ENCODE measurements around the gene MYOZ3. TPM values are rescaled to one million over a fixed set of nuclear protein-coding genes. Genes with fewer than 3 reads are reported as not detected.

Gene MYOZ3
- total RNA-seq, 1 experiment from 2014 or later: 0.10 TPM

DNA sequence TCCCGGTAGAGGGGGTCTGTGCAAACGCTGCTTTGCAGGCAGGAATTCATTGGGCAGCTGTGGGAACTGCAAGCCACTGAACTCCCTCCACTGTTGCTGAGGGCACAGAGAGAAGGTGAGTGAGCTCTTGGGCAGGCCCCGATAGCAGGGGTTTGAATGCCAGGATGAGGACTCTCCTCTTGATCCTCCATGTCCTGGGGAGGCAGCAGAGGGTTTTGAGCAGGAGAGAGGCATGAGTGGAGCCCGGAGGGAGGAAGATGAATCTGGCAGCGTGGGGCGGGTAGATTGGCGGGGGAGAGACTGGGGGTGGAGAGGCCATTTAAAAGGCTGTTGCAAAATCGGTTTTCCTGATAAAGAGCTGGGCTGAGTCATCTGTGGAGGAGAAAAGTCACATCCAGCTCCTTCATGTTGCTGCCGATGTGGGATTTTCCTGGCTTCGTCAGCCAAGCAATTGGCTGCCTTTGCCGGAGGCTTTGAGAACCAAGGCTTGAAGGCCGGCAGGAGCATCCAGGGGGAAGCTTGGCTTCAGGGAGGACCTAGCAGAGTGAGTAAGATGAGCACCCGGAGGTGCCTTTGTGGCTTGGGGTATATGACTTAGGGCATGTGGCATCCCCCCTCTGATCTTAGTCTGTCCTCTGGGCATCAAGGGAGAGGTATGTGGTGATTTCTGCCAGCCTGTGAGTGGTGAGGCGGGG, 20.6 kb upstream of the MYOZ3 start, which contains the start of gene SYNPO:
Gene SYNPO (plus strand): TSS at position 350 of the 695 bp plus-strand sequence. CDS start 7,616 bp downstream, outside the sequence.
- Histone ChIP-seq H3K4me2 (ENCODE audit: low read length) (peak within 1 kb of the TSS; percentile 67), H3K9me3 (ENCODE audit: control insufficient read depth in 1 of 2, insufficient read depth in 1 of 2, low read depth in 1 of 2, low read length in 2 of 2) (no peaks in the 10 kb centered on the region), H3K79me2 (ENCODE audit: insufficient read depth, low read length) (no peaks in the 10 kb centered on the region), H3K9ac (ENCODE audit: low read length) (no peak within 1 kb of the TSS), H3K4me3 (replicated peaks in 1 of 2; ENCODE audit: low read depth in 1 of 2, low read length in 2 of 2) (no peak within 1 kb of the TSS), H2AFZ (ENCODE audit: low read depth, low read length, poor library complexity, severe bottlenecking) (no peak within 1 kb of the TSS), H3K27ac (ENCODE audit: low read depth, low read length) (no peak within 1 kb of the TSS), H3K36me3 (ENCODE audit: control insufficient read depth in 1 of 2, insufficient read depth in 2 of 2, low read length in 2 of 2) (no peaks in the 10 kb centered on the region), H3K4me1 (ENCODE audit: control insufficient read depth in 1 of 2, insufficient read depth in 2 of 2, low read length in 2 of 2) (peaks cover 77 to 97% of the 10 kb centered on the region in 2 experiments), H3K27me3 (ENCODE audit: insufficient read depth, low read length) (no peaks in the 10 kb centered on the region), H4K20me1 (ENCODE audit: insufficient read depth) (no peaks in the 10 kb centered on the region), H3K9me2 (ENCODE audit: insufficient read depth) (no peaks in the 10 kb centered on the region)
- no peak for DNase-seq (ENCODE audit: low read depth, low spot score)
- TF ChIP-seq, protein P1, sequence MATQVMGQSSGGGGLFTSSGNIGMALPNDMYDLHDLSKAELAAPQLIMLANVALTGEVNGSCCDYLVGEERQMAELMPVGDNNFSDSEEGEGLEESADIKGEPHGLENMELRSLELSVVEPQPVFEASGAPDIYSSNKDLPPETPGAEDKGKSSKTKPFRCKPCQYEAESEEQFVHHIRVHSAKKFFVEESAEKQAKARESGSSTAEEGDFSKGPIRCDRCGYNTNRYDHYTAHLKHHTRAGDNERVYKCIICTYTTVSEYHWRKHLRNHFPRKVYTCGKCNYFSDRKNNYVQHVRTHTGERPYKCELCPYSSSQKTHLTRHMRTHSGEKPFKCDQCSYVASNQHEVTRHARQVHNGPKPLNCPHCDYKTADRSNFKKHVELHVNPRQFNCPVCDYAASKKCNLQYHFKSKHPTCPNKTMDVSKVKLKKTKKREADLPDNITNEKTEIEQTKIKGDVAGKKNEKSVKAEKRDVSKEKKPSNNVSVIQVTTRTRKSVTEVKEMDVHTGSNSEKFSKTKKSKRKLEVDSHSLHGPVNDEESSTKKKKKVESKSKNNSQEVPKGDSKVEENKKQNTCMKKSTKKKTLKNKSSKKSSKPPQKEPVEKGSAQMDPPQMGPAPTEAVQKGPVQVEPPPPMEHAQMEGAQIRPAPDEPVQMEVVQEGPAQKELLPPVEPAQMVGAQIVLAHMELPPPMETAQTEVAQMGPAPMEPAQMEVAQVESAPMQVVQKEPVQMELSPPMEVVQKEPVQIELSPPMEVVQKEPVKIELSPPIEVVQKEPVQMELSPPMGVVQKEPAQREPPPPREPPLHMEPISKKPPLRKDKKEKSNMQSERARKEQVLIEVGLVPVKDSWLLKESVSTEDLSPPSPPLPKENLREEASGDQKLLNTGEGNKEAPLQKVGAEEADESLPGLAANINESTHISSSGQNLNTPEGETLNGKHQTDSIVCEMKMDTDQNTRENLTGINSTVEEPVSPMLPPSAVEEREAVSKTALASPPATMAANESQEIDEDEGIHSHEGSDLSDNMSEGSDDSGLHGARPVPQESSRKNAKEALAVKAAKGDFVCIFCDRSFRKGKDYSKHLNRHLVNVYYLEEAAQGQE (IDR thresholded peaks at IDR 0.05; ENCODE audit: low read depth): no peak
- TF ChIP-seq, protein P2, sequence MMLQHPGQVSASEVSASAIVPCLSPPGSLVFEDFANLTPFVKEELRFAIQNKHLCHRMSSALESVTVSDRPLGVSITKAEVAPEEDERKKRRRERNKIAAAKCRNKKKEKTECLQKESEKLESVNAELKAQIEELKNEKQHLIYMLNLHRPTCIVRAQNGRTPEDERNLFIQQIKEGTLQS (IDR thresholded peaks at IDR 0.05): no peak
- TF ChIP-seq, protein P3, sequence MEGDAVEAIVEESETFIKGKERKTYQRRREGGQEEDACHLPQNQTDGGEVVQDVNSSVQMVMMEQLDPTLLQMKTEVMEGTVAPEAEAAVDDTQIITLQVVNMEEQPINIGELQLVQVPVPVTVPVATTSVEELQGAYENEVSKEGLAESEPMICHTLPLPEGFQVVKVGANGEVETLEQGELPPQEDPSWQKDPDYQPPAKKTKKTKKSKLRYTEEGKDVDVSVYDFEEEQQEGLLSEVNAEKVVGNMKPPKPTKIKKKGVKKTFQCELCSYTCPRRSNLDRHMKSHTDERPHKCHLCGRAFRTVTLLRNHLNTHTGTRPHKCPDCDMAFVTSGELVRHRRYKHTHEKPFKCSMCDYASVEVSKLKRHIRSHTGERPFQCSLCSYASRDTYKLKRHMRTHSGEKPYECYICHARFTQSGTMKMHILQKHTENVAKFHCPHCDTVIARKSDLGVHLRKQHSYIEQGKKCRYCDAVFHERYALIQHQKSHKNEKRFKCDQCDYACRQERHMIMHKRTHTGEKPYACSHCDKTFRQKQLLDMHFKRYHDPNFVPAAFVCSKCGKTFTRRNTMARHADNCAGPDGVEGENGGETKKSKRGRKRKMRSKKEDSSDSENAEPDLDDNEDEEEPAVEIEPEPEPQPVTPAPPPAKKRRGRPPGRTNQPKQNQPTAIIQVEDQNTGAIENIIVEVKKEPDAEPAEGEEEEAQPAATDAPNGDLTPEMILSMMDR (IDR thresholded peaks at IDR 0.05 in 2 of 3, conservative IDR thresholded peaks at IDR 0.05 in 1 of 3; ENCODE audit: borderline replicate concordance in 1 of 3, insufficient read depth in 1 of 3, low read depth in 2 of 3, low read length in 2 of 3): no peak
- TF ChIP-seq SP1 (IDR thresholded peaks at IDR 0.05; ENCODE audit: low read depth) (no peak), FOSL1 (IDR thresholded peaks at IDR 0.05; ENCODE audit: low read depth) (no peak), SIN3A (IDR thresholded peaks at IDR 0.05; ENCODE audit: low read depth) (no peak), RAD21 (IDR thresholded peaks at IDR 0.05; ENCODE audit: low read depth) (no peak), EZH2 (IDR thresholded peaks at IDR 0.05) (no peak), EZH2phosphoT487 (IDR thresholded peaks at IDR 0.05; ENCODE audit: borderline replicate concordance) (no peak), POLR2A (IDR thresholded peaks at IDR 0.05; ENCODE audit: borderline replicate concordance, extremely low read depth, insufficient read depth, insufficient read length) (no peak), JUND (IDR thresholded peaks at IDR 0.05) (no peak), CEBPB (IDR thresholded peaks at IDR 0.05; ENCODE audit: low read depth) (no peak), EGR1 (IDR thresholded peaks at IDR 0.05; ENCODE audit: low read depth) (no peak), CBX3 (IDR thresholded peaks at IDR 0.05; ENCODE audit: low read depth) (no peak), SRF (IDR thresholded peaks at IDR 0.05; ENCODE audit: low read depth) (no peak), TCF7L2 (IDR thresholded peaks at IDR 0.05; ENCODE audit: borderline replicate concordance, extremely low read depth, insufficient read depth, insufficient read length) (no peak), ZFX (IDR thresholded peaks at IDR 0.05) (no peak), POLR2AphosphoS5 (IDR thresholded peaks at IDR 0.05; ENCODE audit: low read depth, low read length) (no peak)
- TF ChIP-seq, protein P4, sequence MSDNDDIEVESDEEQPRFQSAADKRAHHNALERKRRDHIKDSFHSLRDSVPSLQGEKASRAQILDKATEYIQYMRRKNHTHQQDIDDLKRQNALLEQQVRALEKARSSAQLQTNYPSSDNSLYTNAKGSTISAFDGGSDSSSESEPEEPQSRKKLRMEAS (IDR thresholded peaks at IDR 0.05): no peak
- TF ChIP-seq, protein P5, sequence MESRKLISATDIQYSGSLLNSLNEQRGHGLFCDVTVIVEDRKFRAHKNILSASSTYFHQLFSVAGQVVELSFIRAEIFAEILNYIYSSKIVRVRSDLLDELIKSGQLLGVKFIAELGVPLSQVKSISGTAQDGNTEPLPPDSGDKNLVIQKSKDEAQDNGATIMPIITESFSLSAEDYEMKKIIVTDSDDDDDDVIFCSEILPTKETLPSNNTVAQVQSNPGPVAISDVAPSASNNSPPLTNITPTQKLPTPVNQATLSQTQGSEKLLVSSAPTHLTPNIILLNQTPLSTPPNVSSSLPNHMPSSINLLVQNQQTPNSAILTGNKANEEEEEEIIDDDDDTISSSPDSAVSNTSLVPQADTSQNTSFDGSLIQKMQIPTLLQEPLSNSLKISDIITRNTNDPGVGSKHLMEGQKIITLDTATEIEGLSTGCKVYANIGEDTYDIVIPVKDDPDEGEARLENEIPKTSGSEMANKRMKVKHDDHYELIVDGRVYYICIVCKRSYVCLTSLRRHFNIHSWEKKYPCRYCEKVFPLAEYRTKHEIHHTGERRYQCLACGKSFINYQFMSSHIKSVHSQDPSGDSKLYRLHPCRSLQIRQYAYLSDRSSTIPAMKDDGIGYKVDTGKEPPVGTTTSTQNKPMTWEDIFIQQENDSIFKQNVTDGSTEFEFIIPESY (IDR thresholded peaks at IDR 0.05; ENCODE audit: extremely low read depth, insufficient replicate concordance, low read length): no peak
- ChIA-PET RAD21 (ENCODE audit: low non-redundant PET in 1 of 2, low total read pairs in 2 of 2, uncharacterized antibody in 2 of 2, unreplicated experiment in 2 of 2) (no interaction called here), CTCF (interaction anchor here (0.8 to 1.3 kb wide), 2 partner anchors 12 to 16 kb away, joined by 3 to 4 read pairs; no protein-coding TSS in a partner anchor), POLR2A (interaction anchor here (0.7 kb wide), 1 partner anchor 17 kb away, joined by 5 read pairs; no protein-coding TSS in a partner anchor)
- BruUV-seq (replicated peaks): no TSS peak
- intact Hi-C loops (cut with micrococcal nuclease): no loop called here
- no peak for ATAC-seq

Data from HCT116 (cell line).